PC-3 (cell line): ENCODE results near the gene SULT1C3.

Source experiments
- CTCF ChIP-seq: fragments of 300-600 bp; sonication (generic); conservative IDR thresholded peaks from 2 replicates; pipeline ENCODE4 v1.5.1; 2017; ENCODE audit warnings: antibody characterized with exemption, low read depth, mild to moderate bottlenecking, low read length
- EZH2phosphoT487 ChIP-seq: fragments of 300-600 bp; sonication (generic); IDR thresholded peaks from 2 replicates; pipeline ENCODE4 v1.6.1; 2018; ENCODE audit warnings: mild to moderate bottlenecking, antibody characterized with exemption, low read length, borderline replicate concordance

- TF ChIP-seq CTCF (no peak), EZH2phosphoT487 (no peak)
Measured at GRCh38 chr2:108244667-108245414, 5.1 kb downstream of the SULT1C3 start.
